Astrocyte of the hippocampus (primary cell): Measurements from ENCODE around the gene CTIF.

ENCODE experiments used
- DNase-seq: peaks from one replicate; pipeline ENCODE4 v3.0.0; 2011; ENCODE audit warnings: low read depth, low spot score

Gene CTIF

DNA sequence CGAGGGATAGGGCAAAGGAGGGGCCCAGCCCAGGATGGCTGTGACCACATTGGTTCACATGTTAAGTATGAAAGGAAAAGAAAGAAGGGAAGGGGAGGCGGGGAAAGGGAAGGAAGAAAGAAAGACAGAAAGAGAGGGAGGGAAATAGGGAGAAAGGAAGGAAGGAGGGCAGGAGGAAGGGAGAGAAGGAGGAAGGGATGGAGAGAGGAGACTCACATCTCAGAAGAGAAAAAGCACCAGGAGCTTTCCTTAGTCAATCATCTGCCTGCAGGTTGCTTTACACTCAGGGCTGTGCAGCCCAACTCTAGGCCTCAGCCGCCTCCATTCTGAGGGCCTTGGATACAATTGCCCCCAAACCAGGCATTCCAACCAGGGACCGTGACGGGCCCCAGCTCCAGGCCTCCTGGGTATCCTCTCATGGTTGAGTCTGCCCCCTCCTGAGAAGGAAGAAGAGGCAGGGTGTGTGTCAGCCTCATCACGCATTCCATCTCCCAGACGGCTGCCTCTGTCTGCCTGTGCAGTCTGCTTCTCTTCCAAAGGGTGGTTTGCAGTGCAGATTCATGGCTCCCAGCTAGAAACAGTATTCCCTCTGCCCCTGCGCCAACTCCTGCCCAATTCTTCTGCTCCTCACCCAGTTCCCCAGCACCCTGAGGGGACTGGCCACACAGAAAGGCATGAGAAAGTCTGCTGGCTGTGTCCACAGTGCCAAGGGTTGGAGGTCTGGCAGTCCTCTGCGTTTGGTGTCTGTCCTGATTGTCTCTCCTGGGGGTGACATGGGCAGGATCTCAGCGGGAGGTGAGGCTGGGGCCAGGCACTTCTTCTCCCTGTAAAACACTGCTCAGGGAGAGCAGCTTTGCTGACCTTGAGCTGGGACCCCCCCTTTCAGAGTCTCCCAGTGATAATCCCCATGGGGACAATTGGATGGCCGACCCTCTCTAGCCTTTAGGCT, 248.6 kb downstream of the CTIF start:
- peak; percentile 45 for DNase-seq

- DNase-seq: no peak
These were observed 249.5 kb downstream of the CTIF start for GRCh38 chr18:48788373-48788772.

DNA sequence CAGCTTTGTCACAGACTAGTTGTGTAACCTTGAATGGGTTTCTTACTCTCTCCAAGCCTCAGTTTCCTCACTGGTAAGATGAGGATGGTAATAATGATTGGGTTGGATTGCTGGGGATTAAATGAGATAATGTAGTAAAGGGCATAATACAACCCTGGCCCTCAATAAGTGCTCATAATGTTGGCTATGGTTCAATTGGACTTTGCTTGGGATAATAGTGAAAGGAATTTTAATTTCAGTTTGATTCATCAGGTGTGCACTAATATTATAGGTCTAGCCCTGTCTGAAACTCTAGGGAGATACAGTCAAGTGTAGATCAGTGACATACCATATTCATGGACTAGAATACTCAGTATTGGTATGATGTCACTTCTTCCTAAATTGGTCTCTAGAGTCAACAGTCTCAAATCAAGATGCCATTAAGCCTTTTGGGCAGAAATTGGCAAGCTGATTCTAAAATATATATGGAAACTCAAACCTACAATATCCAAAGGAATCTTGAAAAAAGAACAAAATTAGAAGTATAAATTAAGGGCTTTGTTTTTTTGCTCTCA, 250.5 kb downstream of the CTIF start:
- no peak for DNase-seq

DNA sequence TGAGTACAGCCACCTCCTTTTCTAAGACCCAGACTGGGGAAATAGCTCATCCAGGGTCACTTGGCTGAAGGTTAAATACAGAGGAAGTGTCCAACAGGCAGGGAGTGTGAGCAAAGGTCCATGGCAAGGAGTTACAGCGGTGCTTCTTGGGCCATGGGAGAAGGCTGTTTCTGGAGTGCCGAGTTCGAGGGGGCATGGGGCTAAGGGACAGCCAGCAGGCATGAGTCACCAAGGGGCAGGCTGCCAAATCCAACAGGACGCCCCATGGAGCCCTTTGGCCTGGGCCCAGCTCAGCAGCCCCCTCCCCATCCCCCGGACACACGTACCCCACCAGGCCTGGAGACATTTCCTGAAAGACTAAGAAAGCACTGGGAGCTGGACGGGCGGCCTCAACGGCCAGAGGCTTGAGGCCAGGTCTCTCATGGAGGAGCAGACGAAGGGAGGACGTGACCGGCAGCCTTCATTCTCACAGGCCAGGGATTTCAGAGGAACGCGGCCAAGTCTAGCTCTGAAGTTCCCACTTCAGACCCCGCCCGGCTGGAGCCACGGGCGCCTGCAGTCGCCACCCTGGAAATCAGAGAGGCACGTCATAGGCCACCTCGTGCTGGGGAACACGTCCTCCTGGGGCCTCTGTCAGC, 251.5 kb downstream of the CTIF start:
- peak; percentile 70 for DNase-seq

DNA sequence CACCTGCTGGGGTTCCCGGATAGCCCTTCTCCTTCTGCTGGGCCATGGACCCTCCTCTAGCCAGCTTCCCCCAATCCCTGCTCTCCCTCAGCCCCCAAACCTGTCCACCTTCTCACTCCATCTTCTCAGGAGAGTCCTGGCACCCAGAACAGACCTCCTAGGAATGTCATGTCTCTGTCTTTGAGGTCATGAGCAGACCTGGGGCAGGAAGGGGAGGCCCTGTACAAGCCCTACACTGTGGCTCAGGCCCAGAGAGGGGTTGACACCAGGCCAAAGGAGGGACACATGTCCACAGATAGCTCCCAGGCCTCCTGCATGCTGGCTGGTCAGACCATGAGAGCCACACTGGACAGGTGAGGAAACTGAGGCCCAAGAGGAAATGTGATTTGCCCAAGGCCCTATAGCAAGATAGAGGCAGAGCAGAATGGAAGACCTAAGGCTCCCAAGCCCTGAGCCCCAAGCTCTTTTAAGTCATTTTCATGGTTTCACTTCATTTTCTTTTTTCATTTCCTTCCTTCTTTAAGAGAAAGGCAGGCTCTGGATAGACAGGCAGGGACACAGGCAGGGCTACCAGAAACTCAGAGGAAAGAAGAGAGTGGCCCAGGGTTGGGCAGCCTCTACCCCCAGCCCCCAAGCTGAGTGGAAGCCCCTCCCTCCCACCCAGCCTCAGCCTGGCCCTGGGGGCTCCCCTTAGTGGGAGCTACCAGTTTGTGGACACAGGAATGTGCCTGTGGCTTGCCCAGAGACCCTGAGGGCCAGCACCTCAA, 252.2 kb downstream of the CTIF start:
- no peak for DNase-seq

DNA sequence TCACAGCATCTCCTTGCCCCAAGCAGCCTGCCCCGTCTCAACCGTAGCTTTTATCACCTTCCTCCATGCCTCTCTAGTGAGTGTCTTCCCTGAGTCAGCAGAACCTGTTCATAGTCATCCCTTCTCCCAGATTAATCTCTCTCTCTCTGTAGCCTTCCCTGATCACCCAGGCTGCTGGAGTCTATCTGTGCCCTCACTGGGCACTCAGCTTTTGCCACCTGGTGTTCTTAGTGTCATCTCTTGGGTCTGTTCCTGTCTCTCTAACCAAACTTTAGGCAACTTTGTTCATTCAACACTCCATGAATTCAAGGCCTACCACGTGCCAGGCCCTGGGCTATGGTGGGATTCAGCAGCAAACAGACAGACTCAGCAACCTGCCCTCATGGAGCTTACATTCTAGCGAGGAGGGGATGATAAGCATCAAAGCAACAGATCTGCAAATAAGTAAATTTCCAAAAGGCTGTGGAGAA, 252.8 kb downstream of the CTIF start:
- no peak for DNase-seq

DNA sequence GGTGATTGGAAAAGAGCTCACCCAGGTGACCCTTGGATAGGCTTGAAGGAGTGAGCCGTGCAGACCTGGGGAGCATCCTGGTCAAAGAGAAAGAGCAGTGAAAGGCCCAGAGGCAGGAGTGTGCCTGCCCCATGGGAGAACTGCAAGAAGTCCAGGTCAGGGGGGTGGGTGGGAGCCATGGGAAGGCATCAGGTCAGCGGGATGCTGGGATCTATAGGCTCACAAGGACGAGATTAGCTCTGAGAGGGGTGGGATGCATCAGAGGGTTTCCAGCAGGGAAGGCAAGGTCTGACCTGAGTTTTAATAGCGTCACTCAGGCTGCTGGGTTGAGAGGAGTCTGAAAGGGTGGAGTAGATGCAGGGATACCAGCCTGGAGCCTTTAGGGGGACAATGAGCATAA, 253.3 kb downstream of the CTIF start:
- DNase-seq: no peak

- no peak for DNase-seq
These were observed 254.0 kb downstream of the CTIF start for GRCh38 chr18:48792611-48793380.

DNA sequence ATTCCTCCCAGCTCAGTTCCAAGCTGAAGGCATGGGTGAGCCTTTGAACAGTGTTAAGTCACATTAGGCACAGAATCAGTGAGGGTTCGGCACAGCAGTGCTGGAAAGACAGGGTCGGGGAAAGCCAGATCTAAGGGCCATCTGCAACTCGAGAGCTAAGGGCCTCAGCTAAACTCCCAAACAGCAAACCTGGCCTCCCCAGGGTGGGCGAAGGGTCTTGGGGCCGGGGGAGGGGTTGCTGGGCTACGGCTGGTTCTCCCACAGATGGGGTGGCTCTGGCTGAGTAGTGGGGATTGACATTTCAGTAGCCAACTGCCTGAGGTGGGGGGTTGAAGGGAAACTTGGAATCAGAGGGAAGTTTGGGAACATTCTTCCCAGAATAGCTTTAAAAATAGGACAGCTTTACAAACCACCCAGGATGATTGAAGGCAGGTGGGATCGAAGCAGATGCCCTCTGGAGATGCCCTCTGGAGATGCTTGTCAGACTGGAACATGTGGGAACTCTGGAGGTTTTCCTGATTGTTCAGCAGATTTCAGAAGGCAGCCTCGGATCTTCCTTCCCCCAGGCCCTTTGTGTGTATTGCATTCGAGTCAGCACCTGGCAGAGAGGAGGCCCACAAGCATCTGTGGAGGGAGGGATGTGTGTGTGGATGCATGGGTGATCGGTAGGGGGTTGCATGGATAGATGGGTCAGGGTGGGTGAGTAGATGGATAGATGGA, 255.6 kb downstream of the CTIF start:
- DNase-seq: no peak

GRCh38 chr18:48795696-48796095, 256.9 kb downstream of the CTIF start:
- no peak for DNase-seq

DNA sequence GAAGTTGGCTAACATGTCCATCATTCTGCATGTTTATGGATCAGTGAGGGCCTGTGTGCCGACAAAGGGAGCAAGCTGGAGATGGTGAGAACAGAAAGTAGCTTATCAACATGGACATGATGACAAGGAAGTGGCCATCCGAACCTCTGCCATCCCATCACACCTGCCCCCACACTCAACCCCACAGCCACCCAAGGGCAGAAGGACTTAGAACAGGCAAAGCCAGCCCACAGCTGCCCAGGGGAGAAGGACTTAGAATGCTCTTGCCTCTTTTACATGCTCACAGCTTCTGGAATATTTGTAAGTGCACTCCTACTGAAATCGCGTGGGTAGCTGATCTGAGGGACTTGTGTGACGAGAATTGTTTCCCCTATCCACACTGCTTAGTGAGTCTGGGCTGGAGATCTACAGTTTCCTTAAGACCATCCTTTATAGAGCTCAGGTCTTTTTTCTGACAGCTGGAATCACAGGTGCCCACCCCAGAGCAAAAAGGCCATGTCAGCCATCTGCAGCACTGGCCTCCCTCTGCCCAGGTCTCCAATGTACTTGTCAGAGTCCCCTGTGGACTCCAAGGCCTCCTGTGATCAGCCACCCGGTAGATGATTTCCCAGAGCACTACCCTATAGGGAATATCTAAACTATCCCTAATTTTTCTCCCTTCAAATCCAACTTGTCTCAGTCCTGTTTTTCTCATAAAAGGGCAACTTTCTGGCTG, 257.8 kb downstream of the CTIF start:
- no peak for DNase-seq

DNA sequence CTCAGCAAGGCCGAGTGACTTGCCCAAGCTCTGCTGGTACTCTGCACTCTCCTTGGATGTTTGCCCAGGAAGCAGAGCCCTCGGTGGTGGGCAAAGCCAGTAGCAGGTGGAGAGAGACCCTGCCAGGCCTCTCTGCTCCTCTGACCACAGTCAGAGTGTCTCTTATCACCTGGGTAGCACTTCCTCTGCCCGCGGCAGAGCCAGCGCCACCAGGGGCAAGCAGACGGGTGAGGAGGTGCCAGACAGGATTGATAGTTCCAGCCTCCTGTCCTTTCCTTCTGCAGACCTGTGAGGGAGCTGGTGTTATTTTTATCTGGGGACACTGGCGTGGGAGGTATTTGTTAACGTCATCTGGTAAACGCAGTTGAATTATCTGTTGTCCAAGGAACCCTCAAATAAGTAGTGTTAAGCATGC, 259.0 kb downstream of the CTIF start:
- DNase-seq: no peak

GRCh38 chr18:48798334-48799245, 259.8 kb downstream of the CTIF start:
- no peak for DNase-seq

DNA sequence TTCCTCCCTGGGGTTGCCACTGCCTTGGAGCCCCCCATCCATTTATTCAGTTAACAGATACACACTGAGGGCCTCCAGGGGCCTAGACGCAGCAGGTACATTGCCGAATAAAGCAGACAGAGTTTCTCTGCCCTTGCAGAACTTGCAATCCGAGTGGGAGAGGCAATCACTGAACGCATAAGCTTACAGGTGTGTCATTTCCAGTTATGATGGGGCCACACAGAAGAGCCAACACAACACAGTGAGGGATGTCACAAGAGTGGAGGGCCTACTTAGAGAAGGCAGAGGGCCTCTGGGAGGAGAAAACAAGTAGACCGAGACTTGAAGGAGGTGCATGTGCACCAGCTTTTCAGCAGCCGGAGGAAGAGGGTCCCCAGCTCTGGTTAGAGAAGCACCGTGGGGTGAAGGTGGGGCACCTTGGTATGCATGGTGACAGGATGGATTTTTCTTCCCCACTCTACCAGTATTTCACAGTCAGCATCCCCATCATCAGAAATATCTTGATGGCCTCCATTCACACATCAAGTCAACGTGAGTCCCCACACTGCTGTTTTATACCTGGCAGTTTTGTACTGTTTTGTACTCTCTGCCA, 261.0 kb downstream of the CTIF start:
- DNase-seq: no peak

GRCh38 chr18:48800466-48800865, 261.6 kb downstream of the CTIF start:
- no peak for DNase-seq

GRCh38 chr18:48800876-48801727, 262.3 kb downstream of the CTIF start:
- no peak for DNase-seq
